Right atrium auricular region (tissue), 2 donors: ENCODE measurements around the gene STAC. TPM values are rescaled to one million over a fixed set of nuclear protein-coding genes. Genes with fewer than 3 reads are reported as not detected.
"Not testable (repeated sequence)": the region's sequence is repeated elsewhere in the genome, so short reads cannot be mapped to it uniquely, and the experiment has no call there.

Experiments
- DNase-seq: peaks from one replicate; pipeline ENCODE4 v3.0.0-alpha.2; 2019; ENCODE audit warnings: low spot score
- H3K27ac ChIP-seq, 2 donors: fragments of 200-600 bp; sonication (generic); 1 replicate in 1 of 2; 2 replicates in 1 of 2; pipeline ENCODE4 v1.5.1; 2016 to 2019
- H3K27me3 ChIP-seq, 2 donors: fragments of 200-600 bp; sonication (generic); one replicate each; pipeline versions ENCODE4 v1.5.1 to v1.6.0; 2017 to 2019
- H3K36me3 ChIP-seq: fragments of 200-600 bp; sonication (generic); one replicate; pipeline ENCODE4 v1.5.1; 2016
- H3K4me1 ChIP-seq, 2 donors: fragments of 200-600 bp; sonication (generic); one replicate each; pipeline versions ENCODE4 v1.5.1 to v1.6.0; 2017 to 2019
- H3K4me3 ChIP-seq, 2 donors: fragments of 200-600 bp; sonication (generic); 1 replicate in 1 of 2; 2 replicates in 1 of 2; pipeline ENCODE4 v1.5.1; 2017 to 2019; ENCODE audit warnings: mild to moderate bottlenecking in 1 of 2, moderate library complexity in 1 of 2
- H3K9me3 ChIP-seq, 2 donors: fragments of 200-600 bp; sonication (generic); one replicate each; pipeline ENCODE4 v1.5.1; 2019
- CTCF ChIP-seq, 2 donors: fragments of 200-600 bp; sonication (generic); IDR thresholded peaks; one replicate each; pipeline ENCODE4 v1.5.1; 2019; ENCODE audit warnings: antibody characterized with exemption in 2 of 2
- total RNA-seq, 2 donors: library from RNA; depleted of rRNA; stranded (reverse); fragments of >200 nt; gene quantifications; one replicate each; pipeline ENCODE4 v1.1.0, GENCODE V29; 2016

The STAC gene
- total RNA-seq, 2 donors from 2014 or later, result 0.33 TPM; not detected in 1

- H3K4me1 ChIP-seq, result no peaks in the 10 kb centered on the region
- no peak for TF ChIP-seq CTCF (IDR thresholded peaks at IDR 0.05)
- H3K9me3 ChIP-seq, result peaks cover 0 to under 1% of the 10 kb centered on the region in 2 donors
- H3K27me3 ChIP-seq, result no peaks in the 10 kb centered on the region
- no peak overlapping the region for H3K4me3 ChIP-seq
- no peak for DNase-seq
- no peak overlapping the region for H3K27ac ChIP-seq
- H3K36me3 ChIP-seq, result no peaks in the 10 kb centered on the region
These were observed 180.4 kb downstream of the STAC start for GRCh38 chr3:36560685-36561084.

GRCh38 chr3:36561601-36562000 is 181.3 kb downstream of the STAC start:
- TF ChIP-seq CTCF (IDR thresholded peaks at IDR 0.05), result no peak
- Histone ChIP-seq H3K4me3 (no peak overlapping the region), H3K4me1 (no peaks in the 10 kb centered on the region), H3K9me3 (peaks cover 0 to 9% of the 10 kb centered on the region in 2 donors), H3K27ac (no peak overlapping the region), H3K27me3 (no peaks in the 10 kb centered on the region), H3K36me3 (no peaks in the 10 kb centered on the region)
- DNase-seq, result no peak

GRCh38 chr3:36562945-36563344 is 182.6 kb downstream of the STAC start:
- no peaks in the 10 kb centered on the region for H3K36me3 ChIP-seq
- no peak for DNase-seq
- H3K9me3 ChIP-seq, result peaks cover 0 to 9% of the 10 kb centered on the region in 2 donors
- no peak overlapping the region for H3K27ac ChIP-seq
- no peaks in the 10 kb centered on the region for H3K27me3 ChIP-seq
- TF ChIP-seq CTCF (IDR thresholded peaks at IDR 0.05), result no peak
- H3K4me3 ChIP-seq, result no peak overlapping the region
- no peaks in the 10 kb centered on the region for H3K4me1 ChIP-seq

- H3K27ac ChIP-seq, result no peak overlapping the region
- peaks cover 0 to 23% of the 10 kb centered on the region in 2 donors for H3K9me3 ChIP-seq
- H3K36me3 ChIP-seq, result no peaks in the 10 kb centered on the region
- no peak for DNase-seq
- no peak overlapping the region for H3K4me3 ChIP-seq
- no peaks in the 10 kb centered on the region for H3K4me1 ChIP-seq
- no peaks in the 10 kb centered on the region for H3K27me3 ChIP-seq
- no peak for TF ChIP-seq CTCF (IDR thresholded peaks at IDR 0.05)
These were observed 194.9 kb downstream of the STAC start for GRCh38 chr3:36575241-36575640.

GRCh38 chr3:36578418-36578817 is 198.1 kb downstream of the STAC start:
- not testable (repeated sequence) for H3K27me3 ChIP-seq, H3K4me3 ChIP-seq, H3K36me3 ChIP-seq, DNase-seq, H3K4me1 ChIP-seq, H3K27ac ChIP-seq
- peaks cover 0 to 23% of the 10 kb centered on the region in 2 donors for H3K9me3 ChIP-seq

GRCh38 chr3:36579746-36580145 is 199.4 kb downstream of the STAC start:
- no peak for DNase-seq
- no peak overlapping the region for H3K4me3 ChIP-seq
- no peaks in the 10 kb centered on the region for H3K27me3 ChIP-seq
- H3K4me1 ChIP-seq, result no peaks in the 10 kb centered on the region
- H3K9me3 ChIP-seq, result peaks cover 0 to 23% of the 10 kb centered on the region in 2 donors
- H3K27ac ChIP-seq, result no peak overlapping the region
- TF ChIP-seq CTCF (IDR thresholded peaks at IDR 0.05), result no peak
- no peaks in the 10 kb centered on the region for H3K36me3 ChIP-seq
